Activated CD4-positive, alpha-beta T cell treated with anti-CD3 and anti-CD28 coated beads for 24 hours (primary cell): ENCODE results near the gene DOK6.
"Not testable (repeated sequence)": the region's sequence is repeated elsewhere in the genome, so short reads cannot be mapped to it uniquely, and the experiment has no call there.

Source experiments
- DNase-seq, 2 donors: peaks; one replicate each; pipeline ENCODE4 v3.0.0-alpha.2; 2020; ENCODE audit warnings: low read depth in 2 of 2

The DOK6 gene

DNA sequence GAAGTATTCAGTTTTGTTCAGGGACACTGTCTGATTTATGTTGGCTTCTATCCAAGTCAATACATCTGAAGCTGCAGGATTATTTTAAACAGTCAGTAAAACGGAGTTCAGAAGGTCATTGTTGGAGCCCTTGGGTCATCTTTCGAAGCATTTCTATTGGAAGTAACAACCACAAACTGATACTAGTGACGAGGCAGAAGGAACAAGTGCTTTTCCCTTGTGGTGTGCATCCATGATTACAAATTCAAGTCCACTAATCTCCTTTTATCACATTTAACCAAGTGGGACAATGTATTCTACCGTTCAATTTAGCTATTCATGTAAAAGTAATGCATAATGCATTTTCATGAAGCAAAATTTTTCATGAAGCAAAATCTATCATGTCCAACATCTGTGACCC lies 470.0 kb downstream of the DOK6 start:
- no peak for DNase-seq

DNA sequence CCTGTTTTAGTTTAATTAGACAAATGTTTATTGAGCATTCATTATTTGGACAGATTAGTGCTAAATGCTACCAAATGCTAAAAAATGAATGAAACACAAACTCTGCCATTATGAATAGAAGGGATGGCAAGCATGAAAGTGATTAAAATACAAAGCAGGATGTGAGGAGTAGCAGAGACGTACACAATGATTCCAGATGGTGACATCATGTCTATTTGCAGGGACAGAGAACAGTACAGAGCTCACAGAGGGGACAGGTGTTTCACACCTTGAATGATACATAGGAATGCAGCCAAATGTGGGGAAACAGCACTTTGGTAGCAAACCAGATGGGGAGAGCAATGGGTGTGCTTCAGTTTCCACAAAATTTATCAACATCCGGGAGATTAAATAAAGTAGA lies 470.7 kb downstream of the DOK6 start:
- DNase-seq = no peak

DNA sequence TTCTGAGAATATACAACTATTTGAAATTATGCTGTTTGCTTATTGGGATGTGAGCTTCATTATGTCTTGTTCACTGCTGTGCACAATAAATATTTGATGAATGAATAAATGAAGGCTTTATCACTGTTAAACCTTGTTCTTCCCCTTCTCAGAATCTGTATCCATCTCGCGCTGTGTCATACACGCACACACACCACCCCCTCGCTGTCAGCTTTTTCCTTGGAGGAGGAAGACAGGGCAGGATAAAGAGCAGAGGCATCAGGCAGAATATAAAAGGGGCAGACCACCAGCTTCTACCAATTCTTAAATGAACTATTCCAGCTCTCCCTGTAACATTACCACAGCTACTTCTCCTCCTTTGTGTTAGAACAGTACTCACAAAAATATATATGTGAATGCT lies 472.0 kb downstream of the DOK6 start:
- no peak for DNase-seq

DNA sequence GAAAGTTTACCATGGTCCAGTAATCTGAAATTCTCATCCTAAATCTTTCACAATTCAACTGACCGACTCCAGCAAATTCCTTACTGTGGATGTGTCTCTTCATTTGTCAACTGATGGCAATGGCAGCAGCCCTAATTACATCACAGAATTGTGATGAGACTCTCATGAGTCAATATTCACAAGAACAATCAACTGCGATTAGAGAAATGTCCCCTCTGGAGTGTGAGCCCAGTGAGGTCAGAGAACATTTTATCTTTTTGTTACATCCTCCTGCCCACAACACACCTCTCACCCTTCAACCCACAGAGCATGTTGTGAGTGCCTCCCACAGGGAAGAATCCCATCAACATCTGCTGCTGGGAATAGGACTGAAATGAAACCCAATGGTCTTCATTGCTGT lies 473.4 kb downstream of the DOK6 start:
- DNase-seq = no peak

DNA sequence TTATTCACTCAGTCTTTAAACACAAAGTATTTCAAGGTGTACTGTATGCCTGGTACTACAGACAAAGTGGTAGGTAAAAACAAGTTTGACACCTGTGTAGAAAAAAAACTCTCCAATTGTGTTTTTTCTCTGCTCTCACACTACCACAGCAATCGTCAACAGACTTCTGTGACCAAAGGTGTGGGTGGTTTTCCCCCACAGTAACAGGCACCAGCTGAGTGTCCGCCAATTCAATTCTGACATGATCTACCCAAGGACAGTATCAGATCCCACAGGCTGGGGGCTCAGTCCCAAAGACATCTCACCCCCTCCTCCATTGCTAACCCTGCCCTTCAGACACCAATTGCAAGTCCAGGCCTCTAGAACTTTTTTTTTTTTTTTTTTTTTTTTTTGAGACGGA lies 475.8 kb downstream of the DOK6 start:
- DNase-seq = no peak

DNA sequence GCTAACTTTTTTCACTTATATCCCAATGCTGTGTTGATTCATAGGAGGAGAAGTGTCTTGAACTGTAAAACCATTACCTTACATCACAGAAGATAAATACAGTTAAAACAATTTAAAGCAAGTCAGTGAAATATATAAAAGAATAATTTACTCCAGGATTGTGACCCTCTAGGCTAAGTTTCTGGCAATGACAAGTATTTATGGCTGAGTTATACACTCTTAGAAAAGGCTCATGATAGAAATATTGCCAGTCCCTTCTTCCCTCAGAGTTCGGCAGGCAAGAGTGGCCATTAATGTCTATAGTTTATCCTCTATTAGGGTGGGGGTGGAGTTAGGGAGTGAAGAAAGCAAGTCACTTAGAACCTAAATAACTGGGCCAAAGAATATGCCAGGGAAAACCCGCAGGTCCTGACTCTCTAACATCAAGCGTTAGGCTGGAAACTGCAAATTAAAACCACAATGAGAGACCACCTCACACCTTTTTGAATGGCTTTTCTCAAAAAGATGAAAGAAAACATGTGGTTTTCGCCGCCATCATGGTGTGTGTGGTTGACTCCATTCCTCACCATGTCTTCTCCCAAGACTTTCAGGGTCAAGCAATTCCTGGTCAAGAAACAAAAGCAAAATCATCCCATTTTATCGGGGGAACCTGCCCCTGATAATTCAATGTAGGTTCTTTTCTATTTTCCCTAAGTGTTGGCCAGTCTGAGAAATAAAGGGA lies 477.7 kb downstream of the DOK6 start:
- no peak for DNase-seq

DNA sequence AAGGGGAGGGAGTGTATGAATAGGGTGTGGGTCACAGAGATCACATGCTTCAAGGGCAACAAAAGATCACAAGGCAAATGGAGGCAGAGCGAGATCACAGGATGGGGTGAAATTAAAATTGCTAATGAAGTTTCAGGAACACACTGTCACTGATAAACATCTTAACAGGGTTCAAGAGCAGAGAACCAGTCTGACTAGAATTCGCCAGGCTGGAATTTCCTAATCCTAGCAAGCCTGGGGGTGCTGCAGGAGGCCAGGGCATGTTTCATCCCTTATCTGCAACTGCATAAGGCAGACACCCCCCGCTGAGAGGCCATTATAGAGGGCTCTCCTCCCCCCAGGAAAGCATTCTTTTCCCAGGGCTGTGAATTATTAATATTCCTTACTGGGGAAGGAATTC lies 478.4 kb downstream of the DOK6 start:
- DNase-seq = not testable (repeated sequence)

DNA sequence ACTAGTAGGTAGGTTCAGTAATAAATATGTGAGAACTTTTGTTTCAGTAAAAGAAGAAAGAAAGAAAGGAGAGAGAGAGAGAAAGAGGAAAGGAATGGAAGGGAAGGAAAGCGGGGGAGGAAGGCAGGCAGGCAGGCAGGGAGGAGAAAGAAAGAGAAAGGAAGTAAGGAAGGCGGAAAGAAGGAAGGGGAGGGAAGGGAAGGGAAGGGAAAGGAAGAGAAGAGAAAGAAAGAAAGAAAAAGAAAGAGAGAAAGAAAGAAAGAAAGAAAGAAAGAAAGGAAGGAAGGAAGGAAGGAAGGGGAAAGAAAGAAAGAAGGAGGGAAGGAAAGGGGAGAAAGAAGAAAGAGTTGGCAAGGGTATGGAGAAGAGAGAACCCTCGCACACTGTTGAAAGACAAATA lies 479.4 kb downstream of the DOK6 start:
- no peak for DNase-seq

DNA sequence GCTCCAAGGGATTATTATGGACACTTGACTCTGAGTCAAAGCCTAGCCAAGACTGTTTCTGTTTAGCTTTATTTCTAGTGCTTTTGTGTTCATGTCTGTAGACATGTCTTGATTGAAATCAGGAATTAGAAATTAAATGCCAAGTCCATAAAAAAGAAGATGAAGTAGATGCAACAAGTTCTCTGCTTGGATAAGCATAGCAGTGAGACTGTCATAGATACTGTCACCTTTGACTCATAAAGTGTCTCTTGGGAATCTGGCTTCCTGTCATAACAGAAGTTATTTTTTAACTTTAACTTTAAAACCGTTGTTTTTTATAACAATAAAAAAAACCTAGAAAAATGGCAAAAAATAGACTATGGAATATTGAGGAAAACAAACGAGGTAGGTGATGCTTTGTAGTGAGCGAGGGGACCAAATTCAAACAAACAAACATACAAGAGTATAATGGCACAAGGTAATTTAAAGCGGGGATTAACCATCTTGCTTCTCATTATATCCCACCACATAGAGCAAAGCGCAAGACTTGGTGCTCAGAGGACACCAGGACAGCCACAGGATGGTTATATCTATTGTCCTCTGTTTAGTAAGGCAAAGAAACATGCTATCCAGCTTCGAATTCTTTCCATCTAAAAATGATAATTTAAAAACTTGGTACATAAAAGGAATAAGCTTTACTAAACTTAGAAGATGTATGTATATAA lies 482.4 kb downstream of the DOK6 start:
- no peak for DNase-seq

DNA sequence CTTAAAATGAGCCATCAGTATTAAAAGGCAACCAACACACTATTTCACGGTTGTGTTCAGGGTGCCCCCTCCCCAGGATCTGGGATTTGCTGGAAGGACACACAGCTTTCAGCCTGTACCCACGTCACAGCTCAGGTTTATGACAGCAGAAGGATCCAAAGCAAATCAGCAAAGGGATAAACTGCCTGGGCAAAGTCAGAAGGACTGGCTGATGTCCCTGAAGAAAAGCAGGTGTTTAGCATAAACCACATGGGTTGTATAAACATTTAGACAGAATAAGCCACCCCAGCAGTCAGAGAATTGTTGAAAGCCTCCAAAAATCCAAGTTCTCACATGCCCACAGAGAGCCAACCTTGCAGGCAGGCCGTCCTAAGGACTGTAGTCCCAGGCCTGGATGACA lies 483.1 kb downstream of the DOK6 start:
- DNase-seq = no peak

DNA sequence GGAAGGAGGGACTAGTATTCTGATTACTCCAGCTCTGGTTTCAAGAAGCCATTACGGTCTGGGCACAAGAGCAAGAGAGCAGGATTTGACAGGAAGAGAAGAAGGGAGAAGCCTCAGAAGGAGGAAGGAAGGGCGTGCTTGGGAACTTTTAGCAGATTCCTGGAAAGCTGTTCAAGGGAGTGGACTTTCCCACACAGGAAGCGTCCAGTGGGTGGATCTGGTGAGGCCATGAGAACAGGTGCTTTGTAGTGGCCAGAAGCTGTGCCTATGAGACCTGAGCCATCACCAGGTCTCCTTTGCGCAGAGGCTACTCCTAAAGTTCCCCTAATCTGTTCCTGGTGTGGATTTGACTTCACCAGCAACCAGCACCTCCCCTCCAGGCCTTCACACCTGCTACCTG lies 484.7 kb downstream of the DOK6 start:
- no peak for DNase-seq

DNA sequence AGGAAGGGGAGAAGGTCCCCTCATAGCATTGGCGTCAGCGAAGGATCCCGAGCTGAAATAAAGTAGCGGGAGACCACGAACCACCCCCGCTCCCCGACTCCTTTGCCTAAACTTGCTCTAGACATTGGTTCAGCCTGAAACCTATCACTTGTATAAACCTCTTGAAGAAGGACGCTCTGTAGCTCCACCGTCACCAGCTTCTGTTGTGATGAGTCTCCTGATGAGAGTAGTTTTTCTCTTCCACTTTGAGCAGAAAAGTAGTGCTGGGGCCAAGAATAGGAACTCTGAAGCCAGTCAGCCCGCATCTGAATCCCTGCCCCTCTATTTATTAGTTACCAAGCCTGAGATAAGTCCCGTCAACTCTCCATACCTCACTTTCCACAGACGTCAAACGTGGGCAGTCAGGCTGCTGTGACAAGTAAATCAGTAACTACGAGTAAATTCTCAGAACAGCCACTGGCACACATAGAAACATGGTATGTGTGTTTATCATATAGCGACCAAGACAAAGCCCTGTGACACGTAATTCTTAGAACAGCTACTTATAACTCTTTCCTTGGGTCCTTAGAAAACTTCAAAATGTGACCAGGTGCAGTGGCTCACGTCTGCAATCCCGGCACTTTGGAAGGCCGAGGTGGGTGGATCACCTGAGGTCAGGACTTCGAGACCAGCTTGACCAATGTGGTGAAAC lies 485.3 kb downstream of the DOK6 start:
- no peak for DNase-seq

DNA sequence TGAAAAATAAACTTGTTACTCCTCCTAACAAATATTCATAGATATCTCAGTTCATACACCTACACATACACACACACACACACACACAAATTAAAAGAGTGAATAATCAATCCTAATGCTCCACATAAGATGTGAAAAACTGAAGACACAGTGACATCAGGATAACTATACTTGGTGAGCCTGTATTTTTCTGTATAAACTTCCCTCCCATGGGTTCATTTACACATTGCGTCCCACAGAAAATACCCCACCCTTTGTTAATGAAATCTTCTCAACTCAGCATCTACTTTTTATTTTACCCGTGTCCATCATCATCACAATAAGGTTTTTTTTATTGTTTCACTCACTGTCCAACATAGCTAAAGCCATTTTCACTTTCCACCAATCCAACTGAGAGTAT lies 486.6 kb downstream of the DOK6 start:
- no peak for DNase-seq

DNA sequence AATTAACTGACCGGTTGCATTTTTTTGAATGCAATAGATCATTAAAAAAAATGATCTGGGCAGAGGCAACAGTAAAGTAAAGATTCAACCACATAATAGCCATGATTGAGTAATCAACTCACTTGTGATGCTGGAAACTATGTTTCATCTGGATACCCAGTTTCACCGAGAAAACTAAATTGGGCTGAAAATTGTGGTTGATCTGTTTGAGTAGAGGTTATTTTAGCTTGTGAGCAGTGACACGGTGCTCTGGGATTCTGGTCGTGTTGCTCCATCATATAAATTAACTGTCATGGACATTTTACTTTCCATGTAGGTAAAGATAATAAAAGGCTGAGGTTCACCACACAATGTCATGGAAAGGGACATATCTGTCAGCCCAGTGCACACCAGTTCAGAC lies 488.3 kb downstream of the DOK6 start:
- no peak for DNase-seq

DNA sequence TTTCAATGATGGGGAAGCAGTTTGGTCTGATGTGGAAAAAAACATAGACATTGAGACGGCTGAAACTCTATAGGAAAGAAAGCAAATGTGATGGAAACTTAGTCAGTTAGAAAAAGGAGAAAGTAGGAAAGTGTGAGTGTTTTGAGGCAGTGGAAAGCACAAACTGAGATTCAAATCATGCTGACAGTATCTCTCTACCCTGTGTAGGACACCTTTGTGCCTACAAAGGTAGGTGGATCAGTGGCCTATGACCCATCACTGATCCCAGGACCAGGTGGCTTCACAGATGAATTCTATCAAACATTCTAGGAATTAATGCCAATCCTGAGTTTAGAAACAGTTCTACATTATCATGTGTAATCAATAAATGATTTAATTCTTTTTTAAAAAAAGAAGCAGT lies 489.9 kb downstream of the DOK6 start:
- no peak for DNase-seq

DNA sequence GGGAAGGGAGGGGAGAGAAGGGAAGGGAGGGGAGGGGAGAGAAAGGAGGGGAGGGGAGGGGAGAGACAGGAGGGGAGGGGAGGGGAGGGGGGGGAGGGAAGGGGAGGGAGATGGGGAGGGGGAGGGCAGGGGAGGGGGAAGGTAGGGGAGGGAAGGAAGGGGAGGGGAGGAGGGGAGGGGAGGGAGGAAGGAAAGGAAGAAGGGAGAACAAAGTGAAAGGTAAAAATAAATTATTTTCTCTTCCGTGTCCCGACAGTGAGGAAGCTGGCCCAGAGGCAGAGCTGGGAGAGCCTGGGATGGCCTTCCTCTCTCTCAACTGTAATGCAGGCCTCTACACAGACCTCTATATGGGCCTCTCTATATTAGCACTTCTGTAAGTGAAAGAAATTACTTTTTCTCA lies 493.8 kb downstream of the DOK6 start:
- no peak for DNase-seq

DNA sequence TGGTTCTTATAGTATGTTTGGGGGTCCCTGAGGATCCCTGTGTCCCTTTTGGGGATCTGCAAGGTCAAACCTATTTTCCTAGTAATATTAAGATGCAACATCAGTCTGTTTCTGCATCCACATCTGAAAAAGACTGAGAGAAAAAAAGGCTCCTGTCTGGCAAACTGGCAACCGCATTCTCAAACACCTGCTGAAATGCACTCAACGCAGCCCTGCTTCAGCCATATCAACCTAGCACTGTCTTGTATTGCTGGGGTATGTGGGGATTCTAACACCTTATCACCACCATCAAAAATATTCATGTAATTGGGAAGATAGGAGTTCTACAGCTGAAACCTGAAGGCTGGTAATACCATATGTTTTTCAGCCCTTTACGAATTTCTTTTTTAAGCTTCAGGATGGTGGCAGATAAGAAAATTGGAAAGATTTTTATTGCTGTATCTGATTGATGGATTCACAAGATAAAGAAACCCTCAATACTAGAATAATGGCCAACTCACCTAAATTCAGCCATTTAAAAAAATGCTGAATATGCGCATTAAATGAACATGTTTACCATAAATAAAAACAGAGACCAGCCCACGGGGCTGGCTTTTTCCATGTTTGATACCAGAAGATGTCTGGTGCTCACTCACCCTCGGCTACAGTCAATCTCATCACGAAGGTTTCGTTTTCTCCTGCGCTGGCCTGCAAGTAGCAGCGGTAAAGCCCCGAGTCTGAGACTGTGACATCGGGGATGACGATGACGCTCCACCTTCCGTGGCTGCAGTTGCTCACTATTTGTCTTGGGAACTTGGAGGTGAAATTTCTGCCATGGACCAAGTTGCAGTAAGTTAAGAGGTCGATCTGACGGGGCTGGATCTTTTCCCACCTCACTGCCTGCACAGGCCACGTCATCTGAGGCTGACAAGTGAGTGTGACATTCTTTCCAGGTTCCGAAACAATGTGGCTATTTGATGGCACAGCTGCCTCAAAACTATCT lies 494.7 kb downstream of the DOK6 start:
- no peak for DNase-seq

DNA sequence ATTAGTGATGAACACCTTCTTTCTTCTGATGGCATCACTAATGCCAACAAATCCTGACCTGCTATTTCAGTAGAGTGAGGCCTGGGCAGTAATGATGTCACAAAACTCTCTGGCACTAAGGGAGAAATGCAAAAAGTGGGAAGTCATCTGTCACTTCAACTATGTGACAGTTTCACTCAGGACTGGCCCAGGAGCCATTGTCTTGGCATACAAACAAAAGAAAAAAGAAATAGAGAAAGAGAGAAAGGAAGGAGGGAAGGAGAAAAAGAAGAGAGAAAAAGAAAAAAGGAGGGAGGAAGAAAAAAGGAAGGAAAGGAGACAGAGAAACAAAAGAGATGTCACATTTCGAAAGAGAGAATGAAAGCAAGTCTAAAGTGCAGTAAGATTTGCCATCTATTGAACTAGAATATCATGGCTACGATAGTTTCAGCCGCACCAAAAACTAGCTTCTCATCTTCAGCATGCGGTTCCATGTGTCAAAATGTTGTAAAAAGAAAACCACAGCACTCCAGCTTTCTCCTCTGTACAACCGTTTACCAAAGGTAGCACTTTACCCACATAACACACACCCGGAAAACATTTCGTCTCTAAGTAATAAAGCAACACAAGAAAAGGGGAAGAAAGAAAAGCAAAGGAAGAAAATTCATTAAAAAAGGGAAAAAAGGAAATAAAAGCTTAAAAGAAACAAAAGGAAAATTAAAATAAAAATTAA lies 496.9 kb downstream of the DOK6 start:
- peak in 1 of 2 donors; percentile 29 for DNase-seq

DNA sequence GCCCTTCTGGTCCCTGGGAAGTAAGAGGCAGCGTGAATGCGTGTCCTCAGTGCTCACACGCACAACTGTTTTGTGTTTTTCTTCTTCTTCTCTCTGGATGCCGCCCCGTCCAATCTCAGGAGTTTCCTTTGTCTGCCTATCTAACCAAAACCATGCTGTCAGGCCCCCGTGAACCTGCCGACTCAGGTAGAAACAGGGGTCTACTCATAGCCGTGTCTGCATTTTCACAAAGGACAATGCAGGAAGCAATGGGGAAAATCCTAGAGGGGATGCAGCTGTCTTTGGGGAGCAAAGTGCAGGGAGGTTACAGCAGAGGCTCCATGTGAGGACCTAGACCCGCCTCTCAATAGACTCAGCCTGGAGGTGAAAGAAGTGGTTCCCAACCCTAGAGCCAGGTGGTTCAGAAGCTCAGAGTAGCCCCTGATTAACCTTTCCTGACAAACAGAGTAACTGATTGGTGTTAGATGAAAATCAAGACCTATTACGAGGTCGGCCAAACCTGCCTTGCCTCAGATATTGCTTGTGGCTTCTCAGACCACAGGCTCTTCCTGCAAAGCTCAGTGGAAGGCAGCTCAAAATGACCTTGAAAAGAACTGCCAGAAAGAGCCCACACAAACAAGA lies 497.7 kb downstream of the DOK6 start:
- DNase-seq = no peak
